ENCODE results near the gene RELA.
"Not testable (repeated sequence)": the region's sequence is repeated elsewhere in the genome, so short reads cannot be mapped to it uniquely, and the experiment has no call there.

Gene RELA

DNA sequence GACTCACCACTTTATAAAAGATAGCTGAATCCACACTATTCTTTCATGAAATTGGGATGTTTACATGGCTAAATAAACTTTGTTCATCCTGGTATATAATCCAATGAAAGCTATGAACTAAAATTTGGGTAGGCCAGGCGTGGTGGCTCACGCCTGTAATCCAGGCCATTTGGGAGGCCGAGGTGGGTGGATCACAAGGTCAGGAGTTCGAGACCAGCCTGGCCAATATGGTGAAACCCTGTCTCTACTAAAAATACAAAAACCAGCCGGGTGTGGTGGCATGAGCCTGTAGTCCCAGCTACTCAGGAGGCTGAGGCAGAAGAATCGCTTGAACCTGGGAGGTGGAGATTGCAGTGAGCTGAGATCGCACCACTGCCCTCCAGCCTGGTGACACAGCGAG is 29.1 kb upstream of the RELA start:
- not testable (repeated sequence) for H3K27me3 Mint-ChIP-seq, H3K36me3 Mint-ChIP-seq, H3K4me1 Mint-ChIP-seq

DNA sequence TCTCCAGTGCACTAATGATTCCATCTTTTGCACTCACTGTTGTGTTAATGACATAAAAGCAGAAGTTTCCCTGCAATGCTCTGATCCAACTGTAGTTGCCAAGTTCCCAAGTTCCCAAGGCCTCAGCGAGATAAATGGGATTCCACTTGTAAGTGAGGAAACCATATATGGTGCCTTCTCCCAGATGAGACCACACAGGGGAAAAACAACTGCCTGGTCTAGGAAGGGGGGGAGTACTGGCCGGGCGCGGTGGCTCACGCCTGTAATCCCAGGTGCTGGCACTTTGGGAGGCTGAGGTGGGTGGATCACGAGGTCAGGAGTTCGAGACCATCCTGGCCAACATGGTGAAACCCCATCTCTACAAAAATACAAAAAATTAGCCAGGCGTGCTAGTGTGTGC is 23.3 kb upstream of the RELA start:
- Mint-ChIP-seq H3K27me3 (peaks cover 1% of the 10 kb centered on the region), H3K27ac (no peak overlapping the region), H3K4me1 (no peaks in the 10 kb centered on the region), H3K4me3 (no peak overlapping the region), H3K36me3 (no peaks in the 10 kb centered on the region), H3K9me3 (no peaks in the 10 kb centered on the region)

More for the DNA sequence above, 29.1 kb upstream of the RELA start:
- H3K9me3 Mint-ChIP-seq, H3K4me3 Mint-ChIP-seq, H3K27ac Mint-ChIP-seq: not testable (repeated sequence)

DNA sequence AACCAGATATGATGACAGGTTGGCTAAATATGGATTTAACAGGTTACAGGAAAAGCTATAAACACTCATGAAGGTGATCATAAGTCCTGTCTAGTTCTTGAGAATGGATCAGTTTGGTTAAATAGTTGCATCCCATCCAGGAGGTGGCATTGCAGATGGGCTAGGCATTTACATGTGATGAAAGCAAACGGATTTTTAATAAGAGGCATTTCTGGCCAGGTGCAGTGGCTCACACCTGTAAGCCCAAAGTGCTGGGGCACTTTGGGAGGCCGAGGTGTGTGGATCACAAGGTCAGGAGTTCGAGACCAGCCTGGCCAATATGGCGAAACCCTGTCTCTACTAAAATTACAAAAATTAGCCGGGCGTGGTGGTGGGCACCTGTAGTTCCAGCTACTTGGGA is 20.8 kb upstream of the RELA start:
- H3K36me3 Mint-ChIP-seq, H3K4me3 Mint-ChIP-seq, H3K27me3 Mint-ChIP-seq, H3K27ac Mint-ChIP-seq, H3K9me3 Mint-ChIP-seq, H3K4me1 Mint-ChIP-seq: not testable (repeated sequence)

DNA sequence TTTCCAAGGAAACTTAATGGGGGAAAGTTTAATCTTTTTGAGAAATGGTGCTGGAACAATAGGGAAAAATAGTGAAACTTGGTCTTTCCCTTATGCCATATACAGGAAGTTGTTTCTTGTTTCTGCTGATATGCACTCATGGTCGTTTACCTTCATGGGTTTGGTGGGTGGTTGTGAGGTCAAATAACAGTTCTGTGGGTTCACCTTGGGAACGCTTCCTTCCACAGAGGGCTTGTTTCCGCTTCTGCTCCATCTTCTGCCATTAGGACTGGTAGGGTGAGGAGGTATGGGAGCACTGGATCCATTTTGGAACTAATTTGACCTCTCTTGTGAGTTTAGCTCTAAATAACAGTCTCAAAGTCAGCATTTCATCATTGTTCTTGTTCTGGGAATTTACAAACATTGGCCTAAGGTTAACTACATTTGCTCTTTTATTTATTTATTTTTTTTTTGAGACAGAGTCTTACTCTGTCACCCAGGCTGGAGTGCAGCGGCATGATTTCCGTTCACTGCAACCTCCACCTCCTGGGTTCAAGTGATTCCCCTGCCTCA is 17.6 kb upstream of the RELA start:
- no peaks in the 10 kb centered on the region for H3K27me3 Mint-ChIP-seq
- no peaks in the 10 kb centered on the region for H3K36me3 Mint-ChIP-seq
- no peaks in the 10 kb centered on the region for H3K4me1 Mint-ChIP-seq
- H3K4me3 Mint-ChIP-seq = no peak overlapping the region
- H3K9me3 Mint-ChIP-seq = no peaks in the 10 kb centered on the region
- no peak overlapping the region for H3K27ac Mint-ChIP-seq

DNA sequence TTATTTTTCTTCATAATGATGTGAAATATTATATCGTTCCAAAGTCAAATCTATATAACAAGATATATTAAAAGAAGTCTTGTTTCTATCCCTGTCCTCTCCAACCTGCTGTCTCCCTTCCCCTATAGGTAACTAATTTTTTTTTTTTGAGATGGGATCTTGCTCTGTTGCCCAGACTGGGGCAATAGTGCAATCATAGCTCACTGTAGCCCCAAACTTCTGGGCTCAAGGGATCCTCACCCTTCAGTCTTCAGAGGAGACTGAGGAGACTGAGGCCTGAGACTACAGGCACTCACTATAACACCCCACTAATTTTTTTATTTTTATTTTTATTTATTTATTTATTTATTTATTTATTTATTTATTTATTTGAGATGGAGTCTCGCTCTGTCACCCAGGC is 10.3 kb upstream of the RELA start:
- H3K27ac Mint-ChIP-seq = no peak overlapping the region
- H3K27me3 Mint-ChIP-seq = no peaks in the 10 kb centered on the region
- no peaks in the 10 kb centered on the region for H3K9me3 Mint-ChIP-seq
- no peak overlapping the region for H3K4me3 Mint-ChIP-seq
- no peaks in the 10 kb centered on the region for H3K4me1 Mint-ChIP-seq
- H3K36me3 Mint-ChIP-seq = no peaks in the 10 kb centered on the region

DNA sequence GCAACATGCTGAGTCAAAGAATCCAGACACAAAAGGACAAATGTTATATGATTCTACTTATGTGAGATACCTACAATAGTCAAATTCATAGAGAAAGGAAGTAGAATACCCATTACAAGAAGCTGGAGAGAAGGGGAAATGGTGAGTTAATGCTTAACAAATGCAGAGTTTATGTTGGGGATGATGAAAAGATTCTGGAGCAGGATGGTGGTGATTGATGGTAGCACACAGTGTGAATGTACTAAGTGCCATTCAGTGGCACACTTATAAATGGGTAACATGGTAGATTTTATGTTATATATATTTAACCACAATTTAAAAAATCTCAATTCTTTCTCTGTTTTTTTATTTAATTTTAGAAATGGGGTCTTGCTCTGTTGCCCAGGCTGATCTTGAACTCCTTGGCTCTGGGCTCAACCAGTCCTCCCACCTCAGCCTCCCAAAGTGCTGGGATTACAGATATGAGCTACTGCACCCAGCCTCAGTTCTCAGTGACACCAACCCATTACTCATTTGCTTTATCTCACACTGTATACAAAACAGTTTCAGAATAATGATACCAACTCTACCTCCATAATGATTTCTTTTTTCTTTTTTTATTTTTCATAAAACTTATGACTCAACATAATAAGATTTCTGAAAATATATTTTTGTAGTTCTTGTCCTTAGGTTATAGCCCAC is 9.6 kb upstream of the RELA start:
- no peaks in the 10 kb centered on the region for H3K36me3 Mint-ChIP-seq
- no peaks in the 10 kb centered on the region for H3K4me1 Mint-ChIP-seq
- H3K27ac Mint-ChIP-seq = no peak overlapping the region
- no peak overlapping the region for H3K4me3 Mint-ChIP-seq
- H3K27me3 Mint-ChIP-seq = no peaks in the 10 kb centered on the region
- no peaks in the 10 kb centered on the region for H3K9me3 Mint-ChIP-seq

DNA sequence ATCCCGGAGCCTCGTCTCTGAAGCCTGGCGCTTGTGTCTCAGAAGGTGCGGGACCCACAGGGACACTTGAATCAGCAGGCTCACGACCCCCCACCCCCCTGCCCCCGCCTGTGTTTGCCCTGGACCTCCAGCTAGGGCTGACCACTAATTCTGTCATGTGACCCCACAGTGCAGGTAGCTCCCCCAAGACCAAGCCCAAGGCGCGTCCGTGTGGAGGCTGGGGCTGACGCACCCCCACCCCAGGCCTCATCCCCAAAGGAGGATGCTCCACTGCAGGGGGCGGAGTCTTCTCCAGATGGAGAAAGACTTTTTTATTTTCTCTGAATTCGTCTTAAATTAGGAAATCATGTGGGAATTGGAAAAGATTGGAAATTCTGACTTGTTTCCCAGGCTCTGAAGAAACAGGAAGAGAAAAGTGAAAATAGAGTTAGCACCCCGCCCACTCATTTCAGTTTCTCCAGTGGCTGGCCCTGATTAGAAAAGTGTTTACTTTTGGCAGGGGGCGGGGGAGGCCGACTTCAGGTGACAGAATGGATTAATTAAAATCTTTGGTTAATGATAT is 1.0 kb upstream of the RELA start:
- Mint-ChIP-seq H3K36me3 (peaks cover 11% of the 10 kb centered on the region), H3K9me3 (no peaks in the 10 kb centered on the region), H3K4me1 (peaks cover 36% of the 10 kb centered on the region), H3K27ac (peak overlapping the region; percentile 92), H3K27me3 (no peaks in the 10 kb centered on the region), H3K4me3 (peak overlapping the region; percentile 89)

DNA sequence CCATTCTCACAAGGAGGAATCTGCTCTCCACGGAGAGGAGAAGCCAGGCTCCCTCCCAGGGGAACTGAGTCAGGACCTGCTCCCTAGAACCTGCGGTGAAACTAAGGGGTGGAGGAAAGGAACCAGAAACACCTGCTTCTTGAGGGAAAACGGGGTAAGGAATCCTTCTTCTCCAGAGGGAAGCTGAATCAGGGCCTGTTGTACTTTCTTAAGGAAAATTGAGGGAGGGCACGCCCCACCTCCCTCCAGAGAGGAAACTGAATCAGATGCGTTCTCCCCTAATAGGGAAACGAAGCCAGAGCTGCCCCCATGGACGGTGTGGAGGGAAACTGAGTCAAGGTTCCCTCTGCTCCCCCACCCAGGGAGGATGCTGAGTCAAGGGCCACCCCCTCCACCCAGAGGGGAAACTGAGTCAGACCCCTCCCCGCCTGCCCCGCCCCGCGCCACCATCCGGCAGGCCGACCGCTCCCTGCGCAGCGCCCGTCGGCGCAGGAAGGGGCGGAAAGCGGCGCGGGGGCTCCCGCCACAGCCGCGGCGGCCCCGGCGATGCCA is 393 bp downstream of the RELA start:
- H3K27ac Mint-ChIP-seq = peak overlapping the region; percentile 74
- H3K27me3 Mint-ChIP-seq = no peaks in the 10 kb centered on the region
- peaks cover 11% of the 10 kb centered on the region for H3K36me3 Mint-ChIP-seq
- peak overlapping the region; percentile 85 for H3K4me3 Mint-ChIP-seq
- peaks cover 42% of the 10 kb centered on the region for H3K4me1 Mint-ChIP-seq
- H3K9me3 Mint-ChIP-seq = no peaks in the 10 kb centered on the region

DNA sequence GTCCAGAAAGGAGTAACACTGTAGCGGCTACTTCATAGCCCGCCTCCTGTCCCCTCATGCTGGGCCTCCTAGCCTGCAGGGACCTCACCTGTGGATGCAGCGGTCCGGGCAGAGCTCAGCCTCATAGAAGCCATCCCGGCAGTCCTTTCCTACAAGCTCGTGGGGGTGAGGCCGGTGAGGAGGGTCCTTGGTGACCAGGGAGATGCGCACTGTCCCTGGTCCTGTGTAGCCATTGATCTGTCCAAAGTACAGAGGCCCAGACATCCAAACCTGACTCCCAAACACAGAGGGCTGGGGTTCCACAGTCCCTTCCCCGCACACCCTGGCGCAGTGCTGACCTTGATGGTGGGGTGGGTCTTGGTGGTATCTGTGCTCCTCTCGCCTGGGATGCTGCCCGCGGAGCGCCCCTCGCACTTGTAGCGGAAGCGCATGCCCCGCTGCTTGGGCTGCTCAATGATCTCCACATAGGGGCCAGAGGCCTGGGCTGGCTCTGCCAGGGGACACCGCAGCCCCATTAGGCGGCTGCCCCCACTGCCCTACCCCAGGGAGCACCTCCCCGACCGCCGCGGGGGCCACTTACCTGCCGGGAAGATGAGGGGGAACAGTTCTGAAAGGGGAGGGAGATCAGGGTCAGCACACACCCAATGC is 993 bp downstream of the RELA start:
- no peaks in the 10 kb centered on the region for H3K9me3 Mint-ChIP-seq
- H3K4me3 Mint-ChIP-seq = peak overlapping the region; percentile 85
- H3K4me1 Mint-ChIP-seq = peaks cover 45% of the 10 kb centered on the region
- H3K27me3 Mint-ChIP-seq = no peaks in the 10 kb centered on the region
- peak overlapping the region; percentile 74 for H3K27ac Mint-ChIP-seq
- H3K36me3 Mint-ChIP-seq = peaks cover 13% of the 10 kb centered on the region

DNA sequence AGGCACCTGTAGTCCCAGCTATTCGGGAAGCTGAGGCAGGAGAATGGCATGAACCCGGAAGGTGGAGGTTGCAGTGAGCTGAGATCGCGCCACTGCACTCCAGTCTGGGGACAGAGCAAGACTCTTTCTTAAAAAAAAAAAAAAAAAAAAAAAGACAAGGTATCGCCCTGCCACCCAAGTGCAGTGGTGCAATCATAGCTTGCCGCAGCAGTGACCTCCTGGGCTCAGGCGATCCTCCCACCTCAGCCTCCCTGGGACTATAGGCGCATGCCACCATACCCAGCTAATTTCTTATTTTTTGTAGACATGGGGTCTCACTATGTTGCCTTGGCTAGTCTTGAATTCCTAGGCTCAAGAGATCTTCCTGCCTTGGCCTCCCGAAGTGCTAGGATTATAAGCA is 1.8 kb downstream of the RELA start:
- peak overlapping the region; percentile 85 for H3K4me3 Mint-ChIP-seq
- H3K36me3 Mint-ChIP-seq = peaks cover 13% of the 10 kb centered on the region

DNA sequence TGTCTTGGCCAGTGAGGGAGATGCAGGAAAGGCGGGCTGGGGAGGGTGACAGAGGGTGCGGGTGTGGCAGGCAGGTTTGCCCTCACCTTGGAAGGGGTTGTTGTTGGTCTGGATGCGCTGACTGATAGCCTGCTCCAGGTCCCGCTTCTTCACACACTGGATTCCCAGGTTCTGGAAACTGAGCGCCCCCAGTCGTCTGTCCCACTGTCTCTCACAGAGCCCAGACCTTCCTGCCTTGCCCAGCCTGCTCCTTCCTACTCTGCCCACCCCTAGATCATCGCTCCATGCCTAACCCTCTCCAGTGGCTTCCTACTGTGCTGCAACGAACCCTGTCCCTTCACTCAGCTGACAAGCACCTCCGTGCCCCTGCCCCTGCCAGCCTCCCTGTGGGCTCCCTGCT is 2.7 kb downstream of the RELA start:
- H3K27ac Mint-ChIP-seq = peak overlapping the region; percentile 87
- H3K9me3 Mint-ChIP-seq = no peaks in the 10 kb centered on the region
- no peaks in the 10 kb centered on the region for H3K27me3 Mint-ChIP-seq
- peaks cover 52% of the 10 kb centered on the region for H3K4me1 Mint-ChIP-seq
- H3K36me3 Mint-ChIP-seq = peaks cover 17% of the 10 kb centered on the region
- peak overlapping the region; percentile 77 for H3K4me3 Mint-ChIP-seq

More for the DNA sequence above, 1.8 kb downstream of the RELA start:
- H3K27ac Mint-ChIP-seq = peak overlapping the region; percentile 43
- H3K27me3 Mint-ChIP-seq, H3K9me3 Mint-ChIP-seq: not testable (repeated sequence)
- peaks cover 50% of the 10 kb centered on the region for H3K4me1 Mint-ChIP-seq

DNA sequence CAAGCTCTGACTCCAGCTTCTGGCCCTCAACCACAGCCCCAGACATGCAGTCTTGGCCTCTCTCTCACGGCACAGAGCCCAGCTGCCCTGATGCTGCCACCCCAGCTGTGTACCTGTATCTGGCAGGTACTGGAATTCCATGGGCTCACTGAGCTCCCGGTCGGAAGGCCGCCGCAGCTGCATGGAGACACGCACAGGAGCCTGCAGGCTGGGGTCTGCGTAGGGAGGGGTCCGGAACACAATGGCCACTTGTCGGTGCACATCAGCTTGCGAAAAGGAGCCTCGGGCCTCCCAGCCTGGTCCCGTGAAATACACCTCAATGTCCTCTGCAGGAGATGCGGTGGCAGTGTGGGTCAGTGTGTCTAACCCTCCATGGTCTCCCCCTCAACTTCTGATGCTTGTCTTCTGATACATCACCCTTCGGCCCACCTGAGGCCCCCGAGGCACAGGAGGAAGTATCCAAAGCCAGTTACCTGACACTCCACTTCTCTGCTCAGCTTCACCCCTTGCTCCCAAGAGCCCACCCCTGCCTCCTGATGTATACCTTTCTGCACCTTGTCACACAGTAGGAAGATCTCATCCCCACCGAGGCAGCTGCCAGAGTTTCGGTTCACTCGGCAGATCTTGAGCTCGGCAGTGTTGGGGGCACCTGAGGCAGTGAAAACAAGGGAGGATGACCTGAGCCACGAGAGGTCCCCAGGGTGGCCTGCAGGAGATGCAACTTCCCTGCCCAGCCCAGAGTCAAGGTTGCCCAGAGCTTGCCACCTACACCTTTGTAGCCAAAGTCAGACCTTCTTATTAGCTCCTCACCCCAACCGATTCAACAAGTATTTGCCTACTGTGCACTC is 4.3 kb downstream of the RELA start:
- H3K27me3 Mint-ChIP-seq = no peaks in the 10 kb centered on the region
- H3K36me3 Mint-ChIP-seq = peaks cover 17% of the 10 kb centered on the region
- H3K9me3 Mint-ChIP-seq = no peaks in the 10 kb centered on the region
- H3K27ac Mint-ChIP-seq = peak overlapping the region; percentile 55
- H3K4me3 Mint-ChIP-seq = peak overlapping the region; percentile 4
- peaks cover 55% of the 10 kb centered on the region for H3K4me1 Mint-ChIP-seq

DNA sequence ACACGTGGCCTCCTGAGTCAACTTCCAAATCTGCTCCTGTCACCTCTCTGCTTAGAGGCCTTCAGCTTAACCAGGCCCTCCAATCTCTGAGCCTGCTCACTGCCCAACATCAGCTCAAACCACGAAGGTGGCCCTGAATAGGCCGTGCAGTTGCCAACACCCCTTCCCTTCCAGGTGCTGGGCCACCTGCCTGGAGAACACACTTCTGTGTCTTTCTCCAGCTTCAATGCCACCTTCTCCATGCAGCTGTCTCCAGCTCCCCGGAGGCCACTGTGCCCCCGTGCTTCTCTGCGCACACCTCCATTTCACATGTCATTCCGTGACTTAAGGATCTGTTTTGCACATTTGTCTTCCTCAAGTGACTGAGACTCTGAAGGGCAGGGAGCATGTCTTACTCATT is 5.3 kb downstream of the RELA start:
- H3K27me3 Mint-ChIP-seq = no peaks in the 10 kb centered on the region
- no peak overlapping the region for H3K27ac Mint-ChIP-seq
- H3K4me1 Mint-ChIP-seq = peaks cover 63% of the 10 kb centered on the region
- H3K36me3 Mint-ChIP-seq = peaks cover 17% of the 10 kb centered on the region
- H3K9me3 Mint-ChIP-seq = no peaks in the 10 kb centered on the region
- no peak overlapping the region for H3K4me3 Mint-ChIP-seq

DNA sequence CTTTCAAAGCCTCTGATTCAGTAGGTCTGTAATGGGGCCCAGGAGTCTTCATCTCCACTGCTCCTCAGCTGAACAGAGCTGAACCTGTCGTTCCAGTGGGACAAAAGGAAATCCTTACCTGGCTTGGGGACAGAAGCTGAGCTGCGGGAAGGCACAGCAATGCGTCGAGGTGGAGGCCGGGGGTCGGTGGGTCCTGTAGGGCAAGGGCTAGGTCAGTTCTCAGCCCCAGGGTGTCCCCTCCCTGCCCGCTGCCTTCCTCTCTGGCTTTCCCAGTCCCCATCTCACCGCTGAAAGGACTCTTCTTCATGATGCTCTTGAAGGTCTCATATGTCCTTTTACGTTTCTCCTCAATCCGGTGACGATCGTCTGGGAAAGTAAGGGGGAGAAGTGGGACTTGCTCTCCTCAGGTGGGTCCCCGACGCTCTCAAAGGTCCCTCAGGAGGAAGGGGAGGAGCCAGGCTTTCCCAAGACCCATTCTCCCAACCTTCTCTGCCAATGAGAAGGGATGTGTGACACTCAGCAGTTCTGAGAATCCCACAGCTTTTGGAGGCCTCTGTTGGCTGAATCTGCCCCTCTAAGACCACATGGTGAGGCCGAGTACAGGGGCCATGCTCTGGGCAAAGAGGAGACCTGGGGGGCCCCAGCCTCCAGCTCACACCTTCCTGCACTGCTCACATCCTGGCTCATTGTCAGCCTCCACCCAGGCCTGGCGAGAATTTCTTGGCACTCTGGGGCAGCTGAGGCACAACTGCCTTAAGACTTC is 7.0 kb downstream of the RELA start:
- Mint-ChIP-seq H3K27me3 (no peaks in the 10 kb centered on the region), H3K27ac (no peak overlapping the region), H3K4me3 (no peak overlapping the region), H3K36me3 (peaks cover 17% of the 10 kb centered on the region), H3K4me1 (peaks cover 70% of the 10 kb centered on the region), H3K9me3 (no peaks in the 10 kb centered on the region)
